NCI-H446 treated with DMSO at 0.1 percent for 48 hours (cell line): ENCODE results near the gene FGF14.
"Not testable (repeated sequence)": the region's sequence is repeated elsewhere in the genome, so short reads cannot be mapped to it uniquely, and the experiment has no call there.

Experiments
- DNase-seq: peaks from one replicate; lab custom pipeline; 2025; lab: John Stamatoyannopoulos, UW

FGF14 gene

GRCh38 chr13:102136735-102137296 is 265.0 kb downstream of the FGF14 start:
- no peak for DNase-seq

GRCh38 chr13:102132777-102133295 is 269.0 kb downstream of the FGF14 start:
- no peak for DNase-seq

GRCh38 chr13:102131246-102131645 is 270.6 kb downstream of the FGF14 start:
- no peak for DNase-seq

GRCh38 chr13:102128216-102128810 is 273.5 kb downstream of the FGF14 start:
- DNase-seq: no peak

GRCh38 chr13:102127153-102127552 is 274.7 kb downstream of the FGF14 start:
- DNase-seq: no peak

- DNase-seq: no peak
Observed at GRCh38 chr13:102122147-102122546, 279.7 kb downstream of the FGF14 start.

- DNase-seq: no peak
Observed at GRCh38 chr13:102117175-102117831, 284.5 kb downstream of the FGF14 start.

- no peak for DNase-seq
Observed at GRCh38 chr13:102103469-102103868, 298.4 kb downstream of the FGF14 start.

GRCh38 chr13:102100234-102100633 is 301.6 kb downstream of the FGF14 start:
- DNase-seq: no peak

GRCh38 chr13:102097708-102098107 is 304.1 kb downstream of the FGF14 start:
- peak; percentile 1 for DNase-seq

GRCh38 chr13:102093288-102093687 is 308.6 kb downstream of the FGF14 start:
- not testable (repeated sequence) for DNase-seq

GRCh38 chr13:102091231-102091630 is 310.6 kb downstream of the FGF14 start:
- DNase-seq: no peak

GRCh38 chr13:102090532-102090931 is 311.3 kb downstream of the FGF14 start:
- no peak for DNase-seq

GRCh38 chr13:102089722-102090121 is 312.1 kb downstream of the FGF14 start:
- no peak for DNase-seq

- DNase-seq: no peak
Observed at GRCh38 chr13:102089177-102089576, 312.7 kb downstream of the FGF14 start.

GRCh38 chr13:102073251-102073650 is 328.6 kb downstream of the FGF14 start:
- no peak for DNase-seq

GRCh38 chr13:102071711-102072110 is 330.1 kb downstream of the FGF14 start:
- no peak for DNase-seq

- not testable (repeated sequence) for DNase-seq
Observed at GRCh38 chr13:102068323-102068722, 333.5 kb downstream of the FGF14 start.

- DNase-seq: no peak
Observed at GRCh38 chr13:102055090-102055779, 346.6 kb downstream of the FGF14 start.

GRCh38 chr13:102049853-102050252 is 352.0 kb downstream of the FGF14 start:
- no peak for DNase-seq

GRCh38 chr13:102045731-102046130 is 356.1 kb downstream of the FGF14 start:
- no peak for DNase-seq

- DNase-seq: no peak
Observed at GRCh38 chr13:102042746-102043145, 359.1 kb downstream of the FGF14 start.

- no peak for DNase-seq
Observed at GRCh38 chr13:102041544-102041943, 360.3 kb downstream of the FGF14 start.
